Measurements from ENCODE around the gene L3MBTL4.

GRCh38 chr18:6431659-6432318 is 17.1 kb upstream of the L3MBTL4 start:
- no peak for TF ChIP-seq CTCF (IDR thresholded peaks at IDR 0.05)
- TF ChIP-seq POLR2A (IDR thresholded peaks at IDR 0.05) = no peak
- no peak for TF ChIP-seq POLR2AphosphoS5 (IDR thresholded peaks at IDR 0.05)
- no peak for TF ChIP-seq EP300 (IDR thresholded peaks at IDR 0.05)

Measured in sigmoid colon (tissue), 4 donors.